Measurements from ENCODE around the gene DUSP16. TPM values are rescaled to one million over a fixed set of nuclear protein-coding genes. Genes with fewer than 3 reads are reported as not detected.

DUSP16 gene
- total RNA-seq, 4 donors from 2014 or later, result 20.6 to 52.6 (median 45.7) TPM

GRCh38 chr12:12534166-12534866 is 28.3 kb downstream of the DUSP16 start:
- H3K4me3 ChIP-seq, result no peak overlapping the region
- no peaks in the 10 kb centered on the region for H3K36me3 ChIP-seq
- H3K27me3 ChIP-seq, result no peaks in the 10 kb centered on the region
- H3K4me1 ChIP-seq, result peaks cover 0 to 41% (median 0%) of the 10 kb centered on the region in 4 donors
- peak overlapping the region in 2 of 4 donors; percentile 73 to 75 for H3K27ac ChIP-seq
- H3K9me3 ChIP-seq, result no peaks in the 10 kb centered on the region
- TF ChIP-seq POLR2A (IDR thresholded peaks at IDR 0.05), result peak in 1 of 2 donors; percentile 16
- peak in 2 of 6 experiments; percentile 16 to 31 for TF ChIP-seq CTCF (IDR thresholded peaks at IDR 0.05)
- DNase-seq, result peak in 1 of 3 donors; percentile 71

GRCh38 chr12:12533238-12533829 is 29.3 kb downstream of the DUSP16 start:
- Histone ChIP-seq H3K4me3 (no peak overlapping the region), H3K9me3 (no peaks in the 10 kb centered on the region), H3K27ac (peak overlapping the region in 3 of 4 donors; percentile 17 to 75 (median 73)), H3K27me3 (no peaks in the 10 kb centered on the region), H3K4me1 (peaks cover 0 to 32% (median 1%) of the 10 kb centered on the region in 4 donors), H3K36me3 (no peaks in the 10 kb centered on the region)
- DNase-seq, result peak in 1 of 3 donors; percentile 61
- TF ChIP-seq CTCF (IDR thresholded peaks at IDR 0.05) (no peak), POLR2A (IDR thresholded peaks at IDR 0.05) (no peak)

- no peak overlapping the region for H3K27ac ChIP-seq
- H3K4me3 ChIP-seq, result no peak overlapping the region
- TF ChIP-seq POLR2A (IDR thresholded peaks at IDR 0.05), result no peak
- TF ChIP-seq CTCF (IDR thresholded peaks at IDR 0.05), result no peak
- DNase-seq, result no peak
- H3K9me3 ChIP-seq, result no peaks in the 10 kb centered on the region
- H3K4me1 ChIP-seq, result peaks cover 0 to 36% (median 3%) of the 10 kb centered on the region in 4 donors
- H3K36me3 ChIP-seq, result no peaks in the 10 kb centered on the region
- H3K27me3 ChIP-seq, result no peaks in the 10 kb centered on the region
These were observed 31.5 kb downstream of the DUSP16 start for GRCh38 chr12:12531194-12531593.

GRCh38 chr12:12529783-12530421 is 32.8 kb downstream of the DUSP16 start:
- no peak for DNase-seq
- Histone ChIP-seq H3K4me1 (peaks cover 0 to 32% (median 3%) of the 10 kb centered on the region in 4 donors), H3K4me3 (no peak overlapping the region), H3K27ac (no peak overlapping the region), H3K36me3 (no peaks in the 10 kb centered on the region), H3K9me3 (no peaks in the 10 kb centered on the region), H3K27me3 (no peaks in the 10 kb centered on the region)
- no peak for TF ChIP-seq POLR2A (IDR thresholded peaks at IDR 0.05)
- no peak for TF ChIP-seq CTCF (IDR thresholded peaks at IDR 0.05)

GRCh38 chr12:12528361-12529270 is 34.0 kb downstream of the DUSP16 start:
- peak overlapping the region in 3 of 4 donors; percentile 5 to 46 (median 7) for H3K27ac ChIP-seq
- TF ChIP-seq POLR2A (IDR thresholded peaks at IDR 0.05) (no peak), CTCF (IDR thresholded peaks at IDR 0.05) (no peak)
- H3K4me3 ChIP-seq, result no peak overlapping the region
- no peaks in the 10 kb centered on the region for H3K27me3 ChIP-seq
- DNase-seq, result no peak
- peaks cover 0 to 19% (median 3%) of the 10 kb centered on the region in 4 donors for H3K4me1 ChIP-seq
- no peaks in the 10 kb centered on the region for H3K9me3 ChIP-seq
- no peaks in the 10 kb centered on the region for H3K36me3 ChIP-seq
